ENCODE data around the gene CENPS. TPM values are rescaled to one million over a fixed set of nuclear protein-coding genes. Genes with fewer than 3 reads are reported as not detected.

CENPS gene
- total RNA-seq, 1 experiment from 2014 or later, result 17.8 TPM

DNA sequence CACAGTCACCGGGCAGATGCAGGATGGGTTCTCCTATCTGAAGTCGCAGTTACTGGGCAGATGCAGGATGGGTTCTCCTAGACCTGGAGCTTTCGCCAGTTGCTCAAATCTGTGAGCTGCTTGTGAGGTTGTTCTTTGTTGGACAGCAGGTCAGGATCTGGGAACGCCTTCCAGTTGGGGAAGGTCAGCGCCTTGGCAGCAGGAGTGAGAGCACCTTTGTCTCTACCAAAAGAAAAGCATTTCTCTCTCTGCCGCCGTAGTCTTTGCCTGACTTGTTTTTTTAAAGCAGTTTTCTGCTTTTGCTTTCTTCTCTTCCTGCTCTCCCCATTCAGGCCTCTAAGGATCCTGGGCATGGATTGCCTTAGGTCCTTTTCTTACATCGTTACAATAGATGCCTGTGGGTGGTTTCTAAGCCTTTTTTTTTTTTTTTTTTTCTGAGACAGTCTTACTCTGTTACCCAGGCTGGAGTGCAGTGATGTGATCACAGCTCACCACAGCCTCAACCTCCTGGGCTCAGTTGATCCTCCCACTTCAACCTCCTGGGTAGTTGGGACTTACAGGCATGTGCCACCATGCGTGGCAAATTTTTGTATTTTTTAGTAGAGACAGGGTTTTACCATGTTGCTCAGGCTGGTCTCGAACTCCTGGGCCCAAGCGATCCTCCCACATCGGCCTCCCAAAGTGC, 60.2 kb downstream of the CENPS start:
- Histone ChIP-seq H3K56ac (ENCODE audit: insufficient read length, low read depth, low read length) (no peak overlapping the region), H2AK5ac (ENCODE audit: insufficient read length, low read length) (no peak overlapping the region), H3K18ac (ENCODE audit: insufficient read length, low read depth, low read length) (no peak overlapping the region), H3K14ac (ENCODE audit: insufficient read depth, low read length) (no peak overlapping the region), H4K5ac (ENCODE audit: insufficient read length, low read depth, low read length) (no peak overlapping the region), H3T11ph (ENCODE audit: low read length) (no peak overlapping the region), H2BK12ac (ENCODE audit: insufficient read length, low read depth, low read length) (no peak overlapping the region), H3K9me3 (ENCODE audit: control insufficient read depth, low read depth, low read length) (no peaks in the 10 kb centered on the region), H3K79me2 (ENCODE audit: insufficient read depth, low read length) (no peaks in the 10 kb centered on the region; the same call in 1 of the 2 replicates), H2BK15ac (ENCODE audit: low read depth, low read length) (no peak overlapping the region), H3K27ac (ENCODE audit: insufficient read length, low read depth, low read length) (no peak overlapping the region), H4K20me1 (ENCODE audit: control insufficient read depth, insufficient read depth, insufficient read length) (peaks cover 2% of the 10 kb centered on the region), H3K23me2 (ENCODE audit: insufficient read length, low read depth, low read length, poor library complexity, severe bottlenecking) (no peaks in the 10 kb centered on the region), H2BK120ac (ENCODE audit: low read depth, low read length, poor library complexity, severe bottlenecking) (no peak overlapping the region), H4K91ac (ENCODE audit: insufficient read length, low read depth, low read length) (no peak overlapping the region), H2BK20ac (ENCODE audit: low read depth, low read length, poor library complexity, severe bottlenecking) (no peak overlapping the region), H3K27me3 (ENCODE audit: insufficient read depth, low read length) (no peaks in the 10 kb centered on the region), H3K4me1 (ENCODE audit: insufficient read depth, low read length) (no peaks in the 10 kb centered on the region), H3K9ac (ENCODE audit: extremely low read depth, insufficient read length, low read length) (no peak overlapping the region), H2AFZ (ENCODE audit: low read length) (no peak overlapping the region), H3K79me1 (ENCODE audit: insufficient read depth, low read depth, low read length, poor library complexity, severe bottlenecking) (peaks cover 4% of the 10 kb centered on the region), H2BK5ac (ENCODE audit: insufficient read length, low read length) (no peak overlapping the region), H4K8ac (replicated peaks; ENCODE audit: insufficient read length, low read depth, low read length) (no peak overlapping the region), H3K4ac (ENCODE audit: low read depth, low read length) (no peak overlapping the region), H3K23ac (ENCODE audit: insufficient read length, low read depth, low read length) (no peak overlapping the region), H3K4me2 (ENCODE audit: insufficient read depth, insufficient read length, low read length) (no peak overlapping the region)
- TF ChIP-seq, protein P1, sequence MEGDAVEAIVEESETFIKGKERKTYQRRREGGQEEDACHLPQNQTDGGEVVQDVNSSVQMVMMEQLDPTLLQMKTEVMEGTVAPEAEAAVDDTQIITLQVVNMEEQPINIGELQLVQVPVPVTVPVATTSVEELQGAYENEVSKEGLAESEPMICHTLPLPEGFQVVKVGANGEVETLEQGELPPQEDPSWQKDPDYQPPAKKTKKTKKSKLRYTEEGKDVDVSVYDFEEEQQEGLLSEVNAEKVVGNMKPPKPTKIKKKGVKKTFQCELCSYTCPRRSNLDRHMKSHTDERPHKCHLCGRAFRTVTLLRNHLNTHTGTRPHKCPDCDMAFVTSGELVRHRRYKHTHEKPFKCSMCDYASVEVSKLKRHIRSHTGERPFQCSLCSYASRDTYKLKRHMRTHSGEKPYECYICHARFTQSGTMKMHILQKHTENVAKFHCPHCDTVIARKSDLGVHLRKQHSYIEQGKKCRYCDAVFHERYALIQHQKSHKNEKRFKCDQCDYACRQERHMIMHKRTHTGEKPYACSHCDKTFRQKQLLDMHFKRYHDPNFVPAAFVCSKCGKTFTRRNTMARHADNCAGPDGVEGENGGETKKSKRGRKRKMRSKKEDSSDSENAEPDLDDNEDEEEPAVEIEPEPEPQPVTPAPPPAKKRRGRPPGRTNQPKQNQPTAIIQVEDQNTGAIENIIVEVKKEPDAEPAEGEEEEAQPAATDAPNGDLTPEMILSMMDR (conservative IDR thresholded peaks at IDR 0.05), result no peak
- Mint-ChIP-seq H3K4me1 (peaks cover 33 to 42% of the 10 kb centered on the region in 2 experiments), H3K4me3 (no peak overlapping the region), H3K9me3 (no peaks in the 10 kb centered on the region), H3K27ac (peak overlapping the region in 2 of 3 experiments; percentile 44 to 95; a peak in 4 of 7 replicates), H3K27me3 (ENCODE audit: low read depth) (no peaks in the 10 kb centered on the region), H3K36me3 (ENCODE audit: insufficient read depth in 1 of 3, low read depth in 3 of 3) (peaks cover 2 to 7% (median 7%) of the 10 kb centered on the region in 3 experiments; a peak in 4 of 7 replicates)
- no peak for DNase-seq
- no CpG with 5 or more reads among the region's 12 CpGs for WGBS (ENCODE audit: extremely low coverage, insufficient read length, low lambda C conversion rate)

Other genes starting within 250 kb of the CENPS start
- 55.3 and 57.7 TPM in 2 replicates for gene KIF1B, start 219.9 kb upstream of the CENPS start, total RNA-seq (2021)
- gene PGD, start 31.4 kb upstream of the CENPS start, total RNA-seq (2021), result 289 and 291 TPM in 2 replicates
- gene CORT, start 19.6 kb downstream of the CENPS start, total RNA-seq (2021), result 0.33 TPM in 1 of 2 replicates, not detected in the other
- 94.1 and 98.2 TPM in 2 replicates for gene DFFA, start 42.1 kb downstream of the CENPS start, total RNA-seq (2021)
- 20.7 and 23.9 TPM in 2 replicates for gene PEX14, start 44.5 kb downstream of the CENPS start, total RNA-seq (2021)